DND-41 (cell line): ENCODE data around the gene KAZN.

ENCODE experiments used
- ATAC-seq: fragments of 200-7000 bp; cut with Tn5 transposase; 3 replicates; pipeline ENCODE4 v1.9.1; 2021; ENCODE audit warnings: low read depth; ENCODE audit not compliant: insufficient read depth
- DNase-seq: peaks from one replicate; pipeline ENCODE4 v3.0.0-alpha.2; 2020
- H2AFZ ChIP-seq: 2 replicates; pipeline ENCODE4 v1.6.0; 2012; ENCODE audit warnings: low read depth, low read length
- H3K27ac ChIP-seq: 2 replicates; pipeline ENCODE4 v1.5.1; 2012; ENCODE audit warnings: low read length, inconsistent platforms
- H3K27me3 ChIP-seq: fragments of 200-600 bp; sonication (generic); 2 replicates; pipeline ENCODE4 v1.6.0; 2012; ENCODE audit warnings: low read length, mild to moderate bottlenecking, inconsistent platforms; ENCODE audit not compliant: insufficient read depth, poor library complexity
- H3K36me3 ChIP-seq: 2 replicates; pipeline ENCODE4 v1.5.1; 2012; ENCODE audit warnings: low read length, inconsistent platforms; ENCODE audit not compliant: insufficient read depth
- H3K4me1 ChIP-seq: 2 replicates; pipeline ENCODE4 v1.5.1; 2012; ENCODE audit warnings: mild to moderate bottlenecking, low read length; ENCODE audit not compliant: insufficient read depth
- H3K4me2 ChIP-seq: 2 replicates; pipeline ENCODE4 v1.6.0; 2012; ENCODE audit warnings: mild to moderate bottlenecking, moderate library complexity, low read length, inconsistent platforms; ENCODE audit not compliant: insufficient read depth
- H3K4me3 ChIP-seq, 2 experiments: fragments of 200-600 bp in 1 of 2; shearing (Covaris generic) in 1 of 2; 2 replicates each; pipeline ENCODE4 v1.5.1; 2012 to 2016; ENCODE audit warnings: inconsistent platforms in 2 of 2, low read length in 2 of 2, mild to moderate bottlenecking in 2 of 2, low read depth in 1 of 2, moderate library complexity in 1 of 2
- H3K79me2 ChIP-seq: 2 replicates; pipeline ENCODE4 v1.6.0; 2012; ENCODE audit warnings: low read length, inconsistent platforms; ENCODE audit not compliant: insufficient read depth
- H3K9ac ChIP-seq: 2 replicates; pipeline ENCODE4 v1.6.0; 2012; ENCODE audit warnings: low read depth, mild to moderate bottlenecking, inconsistent platforms, low read length, moderate library complexity
- H3K9me3 ChIP-seq: 2 replicates; pipeline ENCODE4 v1.5.1; 2012; ENCODE audit warnings: low read length, moderate library complexity, mild to moderate bottlenecking, inconsistent platforms; ENCODE audit not compliant: insufficient read depth, severe bottlenecking
- H4K20me1 ChIP-seq: 2 replicates; pipeline ENCODE4 v1.6.0; 2012; ENCODE audit warnings: low read length; ENCODE audit not compliant: insufficient read depth
- EZH2 ChIP-seq: IDR thresholded peaks from 3 replicates; pipeline ENCODE4 v1.6.1; 2012; ENCODE audit warnings: borderline replicate concordance, low read depth, mild to moderate bottlenecking, moderate library complexity, low read length, inconsistent platforms; ENCODE audit not compliant: severe bottlenecking
- TF ChIP-seq, protein P1 (sequence below): IDR thresholded peaks from 2 replicates; pipeline ENCODE4 v1.5.1; 2012; ENCODE audit warnings: borderline replicate concordance, low read length, moderate library complexity, mild to moderate bottlenecking; ENCODE audit not compliant: poor library complexity, severe bottlenecking; ENCODE audit errors: extremely low read depth

Gene KAZN

GRCh38 chr1:14895727-14896126, 297.2 kb downstream of the KAZN start:
- Histone ChIP-seq H3K9ac (no peak overlapping the region), H4K20me1 (peaks cover 12% of the 10 kb centered on the region), H2AFZ (no peak overlapping the region), H3K4me3 (no peak overlapping the region), H3K4me1 (no peaks in the 10 kb centered on the region), H3K9me3 (no peaks in the 10 kb centered on the region), H3K36me3 (no peaks in the 10 kb centered on the region), H3K27me3 (no peaks in the 10 kb centered on the region), H3K79me2 (no peaks in the 10 kb centered on the region), H3K4me2 (no peak overlapping the region), H3K27ac (no peak overlapping the region)
- no peak for ATAC-seq
- no peak for DNase-seq
- TF ChIP-seq, protein P1, sequence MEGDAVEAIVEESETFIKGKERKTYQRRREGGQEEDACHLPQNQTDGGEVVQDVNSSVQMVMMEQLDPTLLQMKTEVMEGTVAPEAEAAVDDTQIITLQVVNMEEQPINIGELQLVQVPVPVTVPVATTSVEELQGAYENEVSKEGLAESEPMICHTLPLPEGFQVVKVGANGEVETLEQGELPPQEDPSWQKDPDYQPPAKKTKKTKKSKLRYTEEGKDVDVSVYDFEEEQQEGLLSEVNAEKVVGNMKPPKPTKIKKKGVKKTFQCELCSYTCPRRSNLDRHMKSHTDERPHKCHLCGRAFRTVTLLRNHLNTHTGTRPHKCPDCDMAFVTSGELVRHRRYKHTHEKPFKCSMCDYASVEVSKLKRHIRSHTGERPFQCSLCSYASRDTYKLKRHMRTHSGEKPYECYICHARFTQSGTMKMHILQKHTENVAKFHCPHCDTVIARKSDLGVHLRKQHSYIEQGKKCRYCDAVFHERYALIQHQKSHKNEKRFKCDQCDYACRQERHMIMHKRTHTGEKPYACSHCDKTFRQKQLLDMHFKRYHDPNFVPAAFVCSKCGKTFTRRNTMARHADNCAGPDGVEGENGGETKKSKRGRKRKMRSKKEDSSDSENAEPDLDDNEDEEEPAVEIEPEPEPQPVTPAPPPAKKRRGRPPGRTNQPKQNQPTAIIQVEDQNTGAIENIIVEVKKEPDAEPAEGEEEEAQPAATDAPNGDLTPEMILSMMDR: no peak
- no peak for TF ChIP-seq EZH2

DNA sequence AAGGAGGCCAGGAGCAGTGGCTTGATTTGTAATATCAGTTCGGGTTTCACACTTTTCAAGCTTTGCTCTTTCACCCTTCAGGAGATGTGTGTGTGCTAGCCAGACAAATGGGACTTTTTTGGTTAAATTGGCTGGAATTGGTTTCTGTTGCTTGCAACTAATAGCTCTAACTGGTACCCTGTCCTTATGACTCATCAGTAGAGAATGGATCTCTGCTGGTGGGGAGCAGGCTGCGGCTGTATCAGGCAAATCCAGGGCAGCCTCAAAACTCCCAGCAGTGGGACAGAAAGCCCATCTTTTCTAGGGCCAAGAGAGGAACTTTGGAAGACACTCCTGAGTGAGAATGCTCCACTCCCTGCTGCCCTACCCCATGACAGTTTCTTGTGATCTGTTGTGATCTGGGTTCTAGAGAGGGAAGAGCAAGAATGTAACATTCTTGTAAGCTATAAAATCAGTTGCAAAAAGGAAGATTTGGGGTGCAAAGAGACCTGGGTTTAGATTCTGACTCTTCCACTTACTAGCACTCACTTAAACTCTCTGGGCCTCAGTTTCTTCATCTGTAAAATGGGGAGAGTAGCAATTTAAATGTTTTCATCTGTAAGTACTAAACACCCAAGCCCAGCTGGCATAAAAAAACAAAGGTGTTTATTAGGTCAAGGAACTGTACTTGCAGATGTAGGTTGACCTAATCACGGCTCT, 298.0 kb downstream of the KAZN start:
- no peak overlapping the region for H3K4me3 ChIP-seq
- H3K36me3 ChIP-seq: no peaks in the 10 kb centered on the region
- no peaks in the 10 kb centered on the region for H3K79me2 ChIP-seq
- H3K4me1 ChIP-seq: no peaks in the 10 kb centered on the region
- no peak overlapping the region for H3K9ac ChIP-seq
- H3K27ac ChIP-seq: no peak overlapping the region
- H3K4me2 ChIP-seq: no peak overlapping the region
- H2AFZ ChIP-seq: no peak overlapping the region
- H4K20me1 ChIP-seq: peaks cover 15% of the 10 kb centered on the region
- TF ChIP-seq, protein P1: no peak
- TF ChIP-seq EZH2: no peak
- no peaks in the 10 kb centered on the region for H3K9me3 ChIP-seq
- ATAC-seq (no peak), DNase-seq (no peak)
- no peaks in the 10 kb centered on the region for H3K27me3 ChIP-seq

GRCh38 chr1:14897080-14897449, 298.6 kb downstream of the KAZN start:
- Histone ChIP-seq H3K27me3 (no peaks in the 10 kb centered on the region), H3K4me1 (no peaks in the 10 kb centered on the region), H3K79me2 (no peaks in the 10 kb centered on the region), H4K20me1 (peaks cover 15% of the 10 kb centered on the region), H3K9me3 (no peaks in the 10 kb centered on the region), H2AFZ (no peak overlapping the region), H3K36me3 (no peaks in the 10 kb centered on the region), H3K27ac (no peak overlapping the region), H3K4me3 (no peak overlapping the region), H3K9ac (no peak overlapping the region), H3K4me2 (no peak overlapping the region)
- TF ChIP-seq, protein P1: no peak
- TF ChIP-seq EZH2: no peak
- peak; percentile 66 for ATAC-seq
- DNase-seq: peak; percentile 26
